K562 (cell line): ENCODE data around the gene WNT3. TPM values are rescaled to one million over a fixed set of nuclear protein-coding genes. Genes with fewer than 3 reads are reported as not detected.

Experiments
- ATAC-seq: fragments of 200-7000 bp; cut with Tn5 transposase; 3 replicates; pipeline ENCODE4 v1.9.1; 2020; ENCODE audit warnings: moderate library complexity
- BruUV-seq: library from RNA; stranded (reverse); fragments of 400-500 nt; replicated peaks from 2 replicates; lab custom pipeline; 2021; lab: Mats Ljungman, UMichigan
- CTCF ChIA-PET: fragments of 300-600 bp; formaldehyde crosslinking; extraction: SDS; loops from one replicate; lab custom pipeline; 2021; ENCODE audit warnings: low intra/inter-chr PET ratio; lab: Yijun Ruan, JAX
- POLR2A ChIA-PET: fragments of 300-600, 350-650 bp; sonication (Branson Sonifier 250); formaldehyde crosslinking; extraction: SDS; loops from one replicate; lab custom pipeline; 2021; ENCODE audit warnings: antibody characterized with exemption, inconsistent platforms; lab: Yijun Ruan, JAX
- DNase-seq, 4 experiments: peaks; one replicate each; pipeline versions ENCODE4 v3.0.0 to v3.0.0-alpha.2; 2011 to 2018; ENCODE audit warnings: low spot score in 3 of 4, mixed read lengths in 3 of 4; ENCODE audit errors: extremely low read depth in 1 of 4
- FAIRE-seq: peaks from 2 replicates; lab custom pipeline; 2011; peaks lifted over from hg19 to GRCh38; lab: Jason Lieb, UNC
- H2AFZ ChIP-seq: 2 replicates; pipeline ENCODE4 v1.6.0; 2011; ENCODE audit warnings: low read depth, low read length, control low read depth, inconsistent platforms
- H3K27ac ChIP-seq: fragments of 200-600 bp; 3 replicates; pipeline ENCODE4 v1.8.0; 2011; ENCODE audit warnings: low read depth, mild to moderate bottlenecking, control low read depth, inconsistent platforms, low read length, moderate library complexity, mixed read lengths; ENCODE audit errors: extremely low read depth
- H3K27me3 ChIP-seq, 2 experiments: fragments of 300-600 bp in 1 of 2; 2 replicates in 1 of 2; 3 replicates in 1 of 2; pipeline versions ENCODE4 v1.6.0 to v1.8.0; 2011; ENCODE audit warnings: inconsistent platforms in 2 of 2, low read length in 2 of 2, mild to moderate bottlenecking in 1 of 2, mixed read lengths in 1 of 2, moderate library complexity in 1 of 2; ENCODE audit not compliant: control insufficient read depth in 2 of 2, insufficient read depth in 2 of 2
- H3K36me3 ChIP-seq: fragments of 300-600 bp; 3 replicates; pipeline ENCODE4 v1.8.0; 2011; ENCODE audit warnings: mild to moderate bottlenecking, low read length, inconsistent platforms; ENCODE audit not compliant: control insufficient read depth, insufficient read depth
- H3K4me1 ChIP-seq, 2 experiments: fragments of 200-600 bp in 1 of 2; replicated peaks in 1 of 2; 2 replicates in 1 of 2; 3 replicates in 1 of 2; pipeline versions ENCODE4 v1.5.1 to v1.8.0; 2011; ENCODE audit warnings: inconsistent platforms in 2 of 2, low read length in 2 of 2, mild to moderate bottlenecking in 1 of 2, mixed read lengths in 1 of 2, moderate library complexity in 1 of 2; ENCODE audit not compliant: control insufficient read depth in 2 of 2, insufficient read depth in 2 of 2
- H3K4me2 ChIP-seq: 2 replicates; pipeline ENCODE4 v1.6.1; 2011; ENCODE audit warnings: low read length, control low read depth, inconsistent platforms, mixed read lengths; ENCODE audit not compliant: insufficient read depth
- H3K4me3 ChIP-seq: fragments of 200-600 bp; sonication (generic), shearing (Covaris generic); 2 replicates; pipeline ENCODE4 v1.5.1; 2016; ENCODE audit warnings: control low read depth, inconsistent platforms
- H3K79me2 ChIP-seq: fragments of 200-600 bp; 3 replicates; pipeline ENCODE4 v1.8.0; 2011; ENCODE audit warnings: low read length, inconsistent platforms; ENCODE audit not compliant: control insufficient read depth, insufficient read depth
- H3K9ac ChIP-seq, 2 experiments: 2 replicates each; pipeline versions ENCODE4 v1.6.0 to v1.6.1; 2011; ENCODE audit warnings: low read depth in 2 of 2, low read length in 2 of 2, control low read depth in 1 of 2, inconsistent platforms in 1 of 2, mild to moderate bottlenecking in 1 of 2, mixed read lengths in 1 of 2; ENCODE audit not compliant: insufficient read depth in 1 of 2
- H3K9me1 ChIP-seq: one replicate; pipeline ENCODE4 v1.6.0; 2011; ENCODE audit warnings: inconsistent platforms, mild to moderate bottlenecking, low read length, moderate library complexity; ENCODE audit not compliant: control insufficient read depth, insufficient read depth
- H3K9me3 ChIP-seq: replicated peaks from 2 replicates; pipeline ENCODE4 v1.5.1; 2011; ENCODE audit warnings: low read depth, low read length, inconsistent platforms; ENCODE audit not compliant: control insufficient read depth, insufficient read depth
- H4K20me1 ChIP-seq: replicated peaks from 2 replicates; pipeline ENCODE4 v1.6.1; 2011; ENCODE audit warnings: low read length, inconsistent platforms, mixed read lengths; ENCODE audit not compliant: control insufficient read depth, insufficient read depth
- ATF1 ChIP-seq, 2 experiments: fragments of 450-650 bp in 1 of 2; IDR thresholded peaks; 2 replicates each; pipeline ENCODE4 v1.6.1; 2016; ENCODE audit warnings: missing compliant biosample characterization in 1 of 2, missing genetic modification characterization in 1 of 2
- BHLHE40 ChIP-seq: IDR thresholded peaks from 2 replicates; pipeline ENCODE4 v1.6.1; 2011; ENCODE audit warnings: low read length, improper control_type of control experiment
- CBX2 ChIP-seq: fragments of 200-600 bp; sonication (generic); IDR thresholded peaks from one replicate; pipeline ENCODE4 v1.6.1; 2012; ENCODE audit warnings: mild to moderate bottlenecking, low read length, inconsistent platforms; ENCODE audit not compliant: insufficient read depth, poor library complexity, severe bottlenecking
- ETV6 ChIP-seq, 3 experiments: fragments of 150-350 bp in 1 of 3; sonication (generic) in 1 of 3; formaldehyde crosslinking in 1 of 3; IDR thresholded peaks; 2 replicates each; pipeline versions ENCODE4 v1.6.1 to v1.8.0; 2014 to 2022; ENCODE audit warnings: borderline replicate concordance in 2 of 3, low read depth in 2 of 3, antibody characterized with exemption in 1 of 3, low read length in 1 of 3, mild to moderate bottlenecking in 1 of 3, missing genetic modification reagents in 1 of 3
- FOXP1 ChIP-seq: sonication (generic); formaldehyde crosslinking; IDR thresholded peaks from 2 replicates; pipeline ENCODE4 v1.8.0; 2022; ENCODE audit warnings: mild to moderate bottlenecking, missing genetic modification reagents
- GABPA ChIP-seq: fragments of 200-800 bp; sonication (Bioruptor generic); conservative IDR thresholded peaks from 2 replicates; pipeline ENCODE4 v1.6.1; 2016; ENCODE audit warnings: low read depth, missing genetic modification characterization, missing compliant biosample characterization
- GATAD2A ChIP-seq: fragments of 450-650 bp; IDR thresholded peaks from 2 replicates; pipeline ENCODE4 v1.6.1; 2017
- KDM1A ChIP-seq, 2 experiments: fragments of 450-650 bp; IDR thresholded peaks; 2 replicates each; pipeline ENCODE4 v1.6.1; 2016; ENCODE audit warnings: mild to moderate bottlenecking in 2 of 2
- PURB ChIP-seq: sonication (generic); formaldehyde crosslinking; IDR thresholded peaks from 2 replicates; pipeline ENCODE4 v1.9.0; 2021; ENCODE audit warnings: low read depth, mild to moderate bottlenecking, missing genetic modification reagents
- WGBS: fragments of 100-300 bp; shearing (Covaris generic); methylation state at CpG from one replicate; pipeline ENCODE4 v1.1.6; 2016; ENCODE audit warnings: low coverage, mixed read lengths; ENCODE audit not compliant: insufficient coverage; ENCODE audit errors: missing lambda C conversion rate; 5-methylcytosine and 5-hydroxymethylcytosine counted together
- in situ Hi-C: fragments of 300-500 bp; cut with MboI; formaldehyde crosslinking; loops from 4 replicates; pipeline ENCODE4 v1.15.0; 2018; ENCODE audit warnings: inconsistent platforms, mixed read lengths
- intact Hi-C: fragments of 100-400 bp; cut with micrococcal nuclease; formaldehyde crosslinking; loops from 2 replicates; pipeline ENCODE4 v1.14.2; 2022
- polyA plus RNA-seq, 8 experiments: library from polyadenylated mRNA; depleted of rRNA in 4 of 8; stranded (reverse) in 5 of 8; unstranded in 3 of 8; fragments of >200 nt; fragmentation: Nextera tagmentation in 2 of 8; fragmentation: Illumina TruSeq in 1 of 8; extraction: Ambion mirVana in 2 of 8; extraction: Trizol in 1 of 8; gene quantifications; 2 replicates each; pipeline versions ENCODE4 v1.2.1 to v1.2.3, GENCODE V29; 2011 to 2014; ENCODE audit warnings: inconsistent platforms in 1 of 8, missing spikeins in 1 of 8
- total RNA-seq, 7 experiments: library from RNA; depleted of rRNA in 6 of 7; stranded (reverse); fragments of >200 nt in 6 of 7; fragmentation: Illumina TruSeq in 2 of 7; extraction: Trizol in 2 of 7; gene quantifications; 2 replicates each; pipeline versions ENCODE4 v1.2.1 to v1.2.3, GENCODE V29; 2011 to 2021; ENCODE audit warnings: low replicate concordance in 1 of 7
- TF ChIP-seq, protein P1 (sequence below): sonication (generic); formaldehyde crosslinking; IDR thresholded peaks from 2 replicates; pipeline ENCODE4 v1.8.0; 2022; ENCODE audit warnings: missing genetic modification reagents, mild to moderate bottlenecking, borderline replicate concordance
- TF ChIP-seq, protein P2 (sequence below): fragments of 450-650 bp; formaldehyde crosslinking; IDR thresholded peaks from 2 replicates; pipeline ENCODE4 v1.4.0; 2022; ENCODE audit warnings: missing genetic modification characterization
- TF ChIP-seq, protein P3 (sequence below): fragments of 250-450 bp; sonication (Bioruptor Pico); IDR thresholded peaks from 2 replicates; pipeline ENCODE4 v1.4.0; 2020
- TF ChIP-seq, protein P4 (sequence below): sonication (generic); formaldehyde crosslinking; IDR thresholded peaks from 2 replicates; pipeline ENCODE4 v1.8.0; 2022; ENCODE audit warnings: missing genetic modification reagents, mild to moderate bottlenecking, moderate library complexity, borderline replicate concordance

WNT3 gene
- total and polyA plus RNA-seq, 9 of the 15 experiments (the other 6 are each of a cell fraction or from before 2014, with no cell fraction given) = 1.5 to 6.1 (median 3.3) TPM

DNA sequence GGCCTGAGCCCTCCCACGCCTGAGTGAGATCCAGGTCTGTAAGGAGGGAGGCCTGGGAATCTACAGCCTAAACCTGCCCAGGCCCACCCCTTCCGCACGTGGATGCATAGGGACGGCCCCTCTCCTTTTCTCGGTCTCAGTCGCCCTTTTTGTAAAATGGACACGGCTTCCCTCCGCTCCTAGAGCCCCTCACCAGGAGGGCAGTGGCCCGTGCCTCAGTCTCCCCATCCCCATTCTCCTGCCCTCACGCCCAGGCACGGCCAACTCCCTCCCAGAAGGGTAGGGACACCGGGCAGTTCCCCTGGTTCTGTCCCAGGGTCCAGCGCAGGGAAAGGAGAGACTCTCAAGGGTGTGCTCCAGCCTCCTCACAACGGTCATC is 48.1 kb downstream of the WNT3 start:
- H3K4me1 ChIP-seq = peaks cover 35 to 70% of the 10 kb centered on the region in 2 experiments; a peak in 4 of 5 replicates
- ChIA-PET CTCF (no interaction called here), POLR2A (interaction anchor here (1.0 kb wide), 1 partner anchor 14 kb away, joined by 3 read pairs; no protein-coding TSS in a partner anchor)
- FAIRE-seq (no peak), ATAC-seq (peak; percentile 13), DNase-seq (no peak)
- BruUV-seq = no TSS peak
- no peaks in the 10 kb centered on the region; the same call in 2 of the 3 replicates for H3K36me3 ChIP-seq
- peaks cover 7% of the 10 kb centered on the region; the same call in 2 of the 3 replicates for H3K79me2 ChIP-seq
- H2AFZ ChIP-seq = peak overlapping the region; percentile 65
- intact Hi-C loops (no loop called here), in situ Hi-C loops (loop anchor here (25.0 kb wide), 1 partner anchor 333 kb away; no protein-coding TSS in a partner anchor)
- peak overlapping the region; percentile 95 for H3K27ac ChIP-seq
- H3K27me3 ChIP-seq = no peaks in the 10 kb centered on the region
- H3K9me3 ChIP-seq = no peaks in the 10 kb centered on the region
- H4K20me1 ChIP-seq = no peaks in the 10 kb centered on the region
- no peaks in the 10 kb centered on the region for H3K9me1 ChIP-seq
- peak overlapping the region; percentile 77 for H3K4me2 ChIP-seq
- WGBS = 64% methylated on average over 12 of the region's 14 CpGs
- H3K4me3 ChIP-seq = peak overlapping the region; percentile 58
- H3K9ac ChIP-seq = peak overlapping the region; percentile 85
- TF ChIP-seq BHLHE40 (no peak), PURB (CRISPR knock-in tag) (0 out of 2 replicates have a peak, but pooled peaks have one; percentile 34), ETV6 (IDR thresholded peaks at IDR 0.05; ENCODE audit: borderline replicate concordance in 1 of 2, low read depth in 2 of 2, low read length in 1 of 2) (no peak), ETV6 (CRISPR knock-in tag; IDR thresholded peaks at IDR 0.05; ENCODE audit: borderline replicate concordance) (peak; percentile 51; the same call in 1 of the 2 replicates), CBX2 (no peak), GATAD2A (0 out of 2 replicates have a peak, but pooled peaks have one; percentile 12), GABPA (tag) (no peak), FOXP1 (CRISPR knock-in tag) (peak; percentile 23; the same call in 1 of the 2 replicates), ATF1 (CRISPR knock-in tag; IDR thresholded peaks at IDR 0.05) (no peak), ATF1 (tag; IDR thresholded peaks at IDR 0.05) (0 out of 2 replicates have a peak, but pooled peaks have one; percentile 17), KDM1A (IDR thresholded peaks at IDR 0.05) (0 out of 4 replicates have a peak, but pooled peaks of 1 of the 2 experiments have one; percentile 0)
- TF ChIP-seq, protein P1, sequence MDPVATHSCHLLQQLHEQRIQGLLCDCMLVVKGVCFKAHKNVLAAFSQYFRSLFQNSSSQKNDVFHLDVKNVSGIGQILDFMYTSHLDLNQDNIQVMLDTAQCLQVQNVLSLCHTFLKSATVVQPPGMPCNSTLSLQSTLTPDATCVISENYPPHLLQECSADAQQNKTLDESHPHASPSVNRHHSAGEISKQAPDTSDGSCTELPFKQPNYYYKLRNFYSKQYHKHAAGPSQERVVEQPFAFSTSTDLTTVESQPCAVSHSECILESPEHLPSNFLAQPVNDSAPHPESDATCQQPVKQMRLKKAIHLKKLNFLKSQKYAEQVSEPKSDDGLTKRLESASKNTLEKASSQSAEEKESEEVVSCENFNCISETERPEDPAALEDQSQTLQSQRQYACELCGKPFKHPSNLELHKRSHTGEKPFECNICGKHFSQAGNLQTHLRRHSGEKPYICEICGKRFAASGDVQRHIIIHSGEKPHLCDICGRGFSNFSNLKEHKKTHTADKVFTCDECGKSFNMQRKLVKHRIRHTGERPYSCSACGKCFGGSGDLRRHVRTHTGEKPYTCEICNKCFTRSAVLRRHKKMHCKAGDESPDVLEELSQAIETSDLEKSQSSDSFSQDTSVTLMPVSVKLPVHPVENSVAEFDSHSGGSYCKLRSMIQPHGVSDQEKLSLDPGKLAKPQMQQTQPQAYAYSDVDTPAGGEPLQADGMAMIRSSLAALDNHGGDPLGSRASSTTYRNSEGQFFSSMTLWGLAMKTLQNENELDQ (CRISPR knock-in tag) = 0 out of 2 replicates have a peak, but pooled peaks have one; percentile 25
- TF ChIP-seq, protein P2, sequence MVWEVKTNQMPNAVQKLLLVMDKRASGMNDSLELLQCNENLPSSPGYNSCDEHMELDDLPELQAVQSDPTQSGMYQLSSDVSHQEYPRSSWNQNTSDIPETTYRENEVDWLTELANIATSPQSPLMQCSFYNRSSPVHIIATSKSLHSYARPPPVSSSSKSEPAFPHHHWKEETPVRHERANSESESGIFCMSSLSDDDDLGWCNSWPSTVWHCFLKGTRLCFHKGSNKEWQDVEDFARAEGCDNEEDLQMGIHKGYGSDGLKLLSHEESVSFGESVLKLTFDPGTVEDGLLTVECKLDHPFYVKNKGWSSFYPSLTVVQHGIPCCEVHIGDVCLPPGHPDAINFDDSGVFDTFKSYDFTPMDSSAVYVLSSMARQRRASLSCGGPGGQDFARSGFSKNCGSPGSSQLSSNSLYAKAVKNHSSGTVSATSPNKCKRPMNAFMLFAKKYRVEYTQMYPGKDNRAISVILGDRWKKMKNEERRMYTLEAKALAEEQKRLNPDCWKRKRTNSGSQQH (CRISPR knock-in tag) = no peak
- TF ChIP-seq, protein P3, sequence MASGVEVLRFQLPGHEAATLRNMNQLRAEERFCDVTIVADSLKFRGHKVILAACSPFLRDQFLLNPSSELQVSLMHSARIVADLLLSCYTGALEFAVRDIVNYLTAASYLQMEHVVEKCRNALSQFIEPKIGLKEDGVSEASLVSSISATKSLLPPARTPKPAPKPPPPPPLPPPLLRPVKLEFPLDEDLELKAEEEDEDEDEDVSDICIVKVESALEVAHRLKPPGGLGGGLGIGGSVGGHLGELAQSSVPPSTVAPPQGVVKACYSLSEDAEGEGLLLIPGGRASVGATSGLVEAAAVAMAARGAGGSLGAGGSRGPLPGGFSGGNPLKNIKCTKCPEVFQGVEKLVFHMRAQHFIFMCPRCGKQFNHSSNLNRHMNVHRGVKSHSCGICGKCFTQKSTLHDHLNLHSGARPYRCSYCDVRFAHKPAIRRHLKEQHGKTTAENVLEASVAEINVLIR (CRISPR knock-in tag) = no peak
- TF ChIP-seq, protein P4, sequence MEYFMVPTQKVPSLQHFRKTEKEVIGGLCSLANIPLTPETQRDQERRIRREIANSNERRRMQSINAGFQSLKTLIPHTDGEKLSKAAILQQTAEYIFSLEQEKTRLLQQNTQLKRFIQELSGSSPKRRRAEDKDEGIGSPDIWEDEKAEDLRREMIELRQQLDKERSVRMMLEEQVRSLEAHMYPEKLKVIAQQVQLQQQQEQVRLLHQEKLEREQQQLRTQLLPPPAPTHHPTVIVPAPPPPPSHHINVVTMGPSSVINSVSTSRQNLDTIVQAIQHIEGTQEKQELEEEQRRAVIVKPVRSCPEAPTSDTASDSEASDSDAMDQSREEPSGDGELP (CRISPR knock-in tag) = peak; percentile 5; the same call in 1 of the 2 replicates
